ENCODE data around the gene PRR16.

DNA sequence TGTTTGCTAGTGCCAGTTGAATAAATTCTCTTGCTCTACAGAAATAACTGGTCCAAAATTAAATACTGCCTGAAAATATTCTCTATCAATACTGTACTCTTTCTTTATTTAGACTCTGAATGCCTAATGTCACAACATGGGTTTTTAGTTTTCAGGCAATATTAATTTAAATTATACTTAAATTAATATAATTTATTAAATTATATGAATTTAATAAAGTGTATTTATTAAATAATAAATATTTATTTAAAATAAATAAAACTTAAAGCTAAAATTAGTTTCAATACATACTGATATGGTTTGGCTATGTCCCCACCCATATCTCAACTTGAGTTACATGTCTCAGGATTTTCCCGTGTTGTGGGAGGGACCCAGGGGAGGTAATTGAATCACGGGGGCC, 146.0 kb downstream of the PRR16 start:
- TF ChIP-seq, protein P1, sequence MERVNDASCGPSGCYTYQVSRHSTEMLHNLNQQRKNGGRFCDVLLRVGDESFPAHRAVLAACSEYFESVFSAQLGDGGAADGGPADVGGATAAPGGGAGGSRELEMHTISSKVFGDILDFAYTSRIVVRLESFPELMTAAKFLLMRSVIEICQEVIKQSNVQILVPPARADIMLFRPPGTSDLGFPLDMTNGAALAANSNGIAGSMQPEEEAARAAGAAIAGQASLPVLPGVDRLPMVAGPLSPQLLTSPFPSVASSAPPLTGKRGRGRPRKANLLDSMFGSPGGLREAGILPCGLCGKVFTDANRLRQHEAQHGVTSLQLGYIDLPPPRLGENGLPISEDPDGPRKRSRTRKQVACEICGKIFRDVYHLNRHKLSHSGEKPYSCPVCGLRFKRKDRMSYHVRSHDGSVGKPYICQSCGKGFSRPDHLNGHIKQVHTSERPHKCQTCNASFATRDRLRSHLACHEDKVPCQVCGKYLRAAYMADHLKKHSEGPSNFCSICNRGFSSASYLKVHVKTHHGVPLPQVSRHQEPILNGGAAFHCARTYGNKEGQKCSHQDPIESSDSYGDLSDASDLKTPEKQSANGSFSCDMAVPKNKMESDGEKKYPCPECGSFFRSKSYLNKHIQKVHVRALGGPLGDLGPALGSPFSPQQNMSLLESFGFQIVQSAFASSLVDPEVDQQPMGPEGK (CRISPR knock-in tag; IDR thresholded peaks at IDR 0.05; ENCODE audit: borderline replicate concordance) = no peak
- no peak for TF ChIP-seq ZNF8 (CRISPR knock-in tag; IDR thresholded peaks at IDR 0.05)
- no peak for TF ChIP-seq TOX (CRISPR knock-in tag; IDR thresholded peaks at IDR 0.05; ENCODE audit: borderline replicate concordance)
- TF ChIP-seq, protein P2, sequence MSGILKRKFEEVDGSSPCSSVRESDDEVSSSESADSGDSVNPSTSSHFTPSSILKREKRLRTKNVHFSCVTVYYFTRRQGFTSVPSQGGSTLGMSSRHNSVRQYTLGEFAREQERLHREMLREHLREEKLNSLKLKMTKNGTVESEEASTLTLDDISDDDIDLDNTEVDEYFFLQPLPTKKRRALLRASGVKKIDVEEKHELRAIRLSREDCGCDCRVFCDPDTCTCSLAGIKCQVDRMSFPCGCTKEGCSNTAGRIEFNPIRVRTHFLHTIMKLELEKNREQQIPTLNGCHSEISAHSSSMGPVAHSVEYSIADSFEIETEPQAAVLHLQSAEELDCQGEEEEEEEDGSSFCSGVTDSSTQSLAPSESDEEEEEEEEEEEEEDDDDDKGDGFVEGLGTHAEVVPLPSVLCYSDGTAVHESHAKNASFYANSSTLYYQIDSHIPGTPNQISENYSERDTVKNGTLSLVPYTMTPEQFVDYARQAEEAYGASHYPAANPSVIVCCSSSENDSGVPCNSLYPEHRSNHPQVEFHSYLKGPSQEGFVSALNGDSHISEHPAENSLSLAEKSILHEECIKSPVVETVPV (CRISPR knock-in tag; IDR thresholded peaks at IDR 0.05) = no peak
- TF ChIP-seq ZNF565 (CRISPR knock-in tag; conservative IDR thresholded peaks at IDR 0.05; ENCODE audit: low read depth) = no peak
- TF ChIP-seq ZFP3 (CRISPR knock-in tag; IDR thresholded peaks at IDR 0.05) = no peak
- TF ChIP-seq ZFP30 (CRISPR knock-in tag; IDR thresholded peaks at IDR 0.05) = no peak
